Measurements from ENCODE around the gene PPP2R3B. TPM values are rescaled to one million over a fixed set of nuclear protein-coding genes. Genes with fewer than 3 reads are reported as not detected.
"Not testable (repeated sequence)": the region's sequence is repeated elsewhere in the genome, so short reads cannot be mapped to it uniquely, and the experiment has no call there.

PPP2R3B gene
- total RNA-seq, 1 donor from 2014 or later, result 15.4 TPM

GRCh38 chrX:425056-425455 is 38.3 kb upstream of the PPP2R3B start:
- DNase-seq, result no peak
- H3K27ac Mint-ChIP-seq, result no peak overlapping the region
- peaks cover 11% of the 10 kb centered on the region for H3K27me3 Mint-ChIP-seq
- CTCF ChIA-PET, result no interaction called here
- TF ChIP-seq CTCF (IDR thresholded peaks at IDR 0.05), result no peak
- peaks cover 3% of the 10 kb centered on the region for H3K4me1 Mint-ChIP-seq
- H3K4me3 Mint-ChIP-seq, result no peak overlapping the region
- H3K9me3 Mint-ChIP-seq, result no peaks in the 10 kb centered on the region
- no peaks in the 10 kb centered on the region for H3K36me3 Mint-ChIP-seq (ENCODE audit: low read depth)
- POLR2A ChIA-PET, result no interaction called here
- intact Hi-C loops (cut with micrococcal nuclease), result no loop called here
- ATAC-seq (ENCODE audit: low read depth), result no peak

GRCh38 chrX:421646-422391 is 35.1 kb upstream of the PPP2R3B start:
- peaks cover 3% of the 10 kb centered on the region for H3K27me3 Mint-ChIP-seq
- ATAC-seq (ENCODE audit: low read depth), result no peak
- CTCF ChIA-PET, result no interaction called here
- TF ChIP-seq CTCF (IDR thresholded peaks at IDR 0.05), result no peak
- peaks cover 2% of the 10 kb centered on the region for H3K36me3 Mint-ChIP-seq (ENCODE audit: low read depth)
- no peaks in the 10 kb centered on the region for H3K9me3 Mint-ChIP-seq
- no peak overlapping the region for H3K27ac Mint-ChIP-seq
- DNase-seq, result no peak
- H3K4me3 Mint-ChIP-seq, result no peak overlapping the region
- POLR2A ChIA-PET, result no interaction called here
- no peaks in the 10 kb centered on the region for H3K4me1 Mint-ChIP-seq
- intact Hi-C loops (cut with micrococcal nuclease), result no loop called here

GRCh38 chrX:420496-421223 is 34.0 kb upstream of the PPP2R3B start:
- CTCF ChIA-PET, result no interaction called here
- Mint-ChIP-seq H3K27ac (no peak overlapping the region), H3K4me3 (no peak overlapping the region), H3K27me3 (peaks cover 3% of the 10 kb centered on the region), H3K36me3 (ENCODE audit: low read depth) (peaks cover 2% of the 10 kb centered on the region), H3K4me1 (no peaks in the 10 kb centered on the region), H3K9me3 (no peaks in the 10 kb centered on the region)
- no peak for ATAC-seq (ENCODE audit: low read depth)
- DNase-seq, result no peak
- POLR2A ChIA-PET, result no interaction called here
- intact Hi-C loops (cut with micrococcal nuclease), result no loop called here
- TF ChIP-seq CTCF (IDR thresholded peaks at IDR 0.05), result no peak

GRCh38 chrX:418927-419729 is 32.4 kb upstream of the PPP2R3B start:
- intact Hi-C loops (cut with micrococcal nuclease), result no loop called here
- Mint-ChIP-seq H3K27me3 (peaks cover under 1% of the 10 kb centered on the region), H3K27ac (no peak overlapping the region), H3K4me1 (no peaks in the 10 kb centered on the region), H3K9me3 (no peaks in the 10 kb centered on the region), H3K36me3 (ENCODE audit: low read depth) (peaks cover 2% of the 10 kb centered on the region), H3K4me3 (no peak overlapping the region)
- ChIA-PET POLR2A (no interaction called here), CTCF (no interaction called here)
- TF ChIP-seq CTCF (IDR thresholded peaks at IDR 0.05), result no peak
- ATAC-seq (ENCODE audit: low read depth) (no peak), DNase-seq (no peak)

- intact Hi-C loops (cut with micrococcal nuclease), result not testable (repeated sequence)
These were observed 28.8 kb upstream of the PPP2R3B start for GRCh38 chrX:415498-415897.

More at GRCh38 chrX:415498-415897, 28.8 kb upstream of the PPP2R3B start:
- H3K27me3 Mint-ChIP-seq; H3K9me3 Mint-ChIP-seq; H3K4me1 Mint-ChIP-seq; CTCF ChIA-PET; ATAC-seq (ENCODE audit: low read depth); H3K36me3 Mint-ChIP-seq (ENCODE audit: low read depth); H3K27ac Mint-ChIP-seq; H3K4me3 Mint-ChIP-seq; POLR2A ChIA-PET; DNase-seq: not testable (repeated sequence)

Data from activated B cell treated with CpG ODN at 0.5 μM for 24 hours (primary cell).